Mesenchymal stem cell (in vitro differentiated cells and primary cell): Measurements from ENCODE around the gene GAPDHS.

ENCODE experiments used
- DNase-seq: peaks from one replicate; pipeline ENCODE4 v3.0.0-alpha.2; 2013
- H2AFZ ChIP-seq: one replicate; pipeline ENCODE4 v1.6.1; 2013; ENCODE audit warnings: low read depth, mild to moderate bottlenecking, control low read depth, inconsistent platforms, low read length, moderate library complexity
- H2AK5ac ChIP-seq: 2 replicates; pipeline ENCODE4 v1.6.1; 2013; ENCODE audit warnings: low read length, moderate library complexity, mild to moderate bottlenecking, inconsistent platforms; ENCODE audit not compliant: severe bottlenecking
- H2BK120ac ChIP-seq: one replicate; pipeline ENCODE4 v1.6.1; 2013; ENCODE audit warnings: low read depth, mild to moderate bottlenecking, inconsistent platforms, low read length, moderate library complexity
- H2BK12ac ChIP-seq, 2 experiments: one replicate each; pipeline ENCODE4 v1.6.1; 2013; ENCODE audit warnings: inconsistent platforms in 2 of 2, low read length in 2 of 2, mild to moderate bottlenecking in 2 of 2, moderate library complexity in 2 of 2, control low read depth in 1 of 2
- H2BK15ac ChIP-seq: one replicate; pipeline ENCODE4 v1.6.1; 2013; ENCODE audit warnings: mild to moderate bottlenecking, low read depth, inconsistent platforms; ENCODE audit not compliant: poor library complexity, severe bottlenecking
- H2BK5ac ChIP-seq: 2 replicates; pipeline ENCODE4 v1.6.1; 2013; ENCODE audit warnings: low read depth, mild to moderate bottlenecking, low read length, control low read depth, inconsistent platforms; ENCODE audit not compliant: poor library complexity, severe bottlenecking
- H3K14ac ChIP-seq, 2 experiments: one replicate each; pipeline ENCODE4 v1.6.1; 2013; ENCODE audit warnings: inconsistent platforms in 2 of 2, low read length in 2 of 2, control low read depth in 1 of 2, mild to moderate bottlenecking in 1 of 2, moderate library complexity in 1 of 2
- H3K18ac ChIP-seq, 2 experiments: one replicate each; pipeline ENCODE4 v1.6.1; 2013; ENCODE audit warnings: inconsistent platforms in 2 of 2, low read length in 2 of 2, control low read depth in 1 of 2, low read depth in 1 of 2, mild to moderate bottlenecking in 1 of 2
- H3K23ac ChIP-seq, 2 experiments: one replicate each; pipeline ENCODE4 v1.6.1; 2013; ENCODE audit warnings: inconsistent platforms in 2 of 2, low read length in 2 of 2, mild to moderate bottlenecking in 2 of 2, moderate library complexity in 2 of 2, control low read depth in 1 of 2
- H3K27ac ChIP-seq: 2 replicates; pipeline ENCODE4 v1.5.1; 2013; ENCODE audit warnings: mild to moderate bottlenecking, moderate library complexity, low read length, control low read depth, inconsistent platforms; ENCODE audit not compliant: poor library complexity, severe bottlenecking
- H3K27me3 ChIP-seq, 2 experiments: 2 replicates each; pipeline versions ENCODE4 v1.6.1 to v1.7.0; 2013; ENCODE audit warnings: low read length in 2 of 2, mild to moderate bottlenecking in 2 of 2, moderate library complexity in 2 of 2, control low read depth in 1 of 2, inconsistent platforms in 1 of 2; ENCODE audit not compliant: control insufficient read depth in 1 of 2, insufficient read depth in 1 of 2
- H3K36me3 ChIP-seq, 2 experiments: 2 replicates each; pipeline versions ENCODE4 v1.6.1 to v1.7.0; 2013; ENCODE audit warnings: low read length in 2 of 2, control low read depth in 1 of 2, inconsistent platforms in 1 of 2, low read depth in 1 of 2, mild to moderate bottlenecking in 1 of 2; ENCODE audit not compliant: insufficient read depth in 2 of 2, control insufficient read depth in 1 of 2
- H3K4ac ChIP-seq, 2 experiments: one replicate each; pipeline ENCODE4 v1.6.1; 2013; ENCODE audit warnings: inconsistent platforms in 2 of 2, low read length in 2 of 2, mild to moderate bottlenecking in 2 of 2, moderate library complexity in 2 of 2, control low read depth in 1 of 2, low read depth in 1 of 2
- H3K4me1 ChIP-seq: 2 replicates; pipeline ENCODE4 v1.6.1; 2013; ENCODE audit warnings: low read depth, low read length, control low read depth; ENCODE audit not compliant: control insufficient read depth, insufficient read depth
- H3K4me2 ChIP-seq: 2 replicates; pipeline ENCODE4 v1.6.1; 2013; ENCODE audit warnings: low read length, mild to moderate bottlenecking, inconsistent platforms; ENCODE audit not compliant: poor library complexity, severe bottlenecking
- H3K4me3 ChIP-seq, 2 experiments: 2 replicates each; pipeline versions ENCODE4 v1.5.1 to v1.7.0; 2013; ENCODE audit warnings: low read length in 2 of 2, mild to moderate bottlenecking in 2 of 2, control low read depth in 1 of 2, low read depth in 1 of 2; ENCODE audit not compliant: insufficient read depth in 1 of 2
- H3K79me1 ChIP-seq: replicated peaks from 2 replicates; pipeline ENCODE4 v1.6.1; 2013; ENCODE audit warnings: mild to moderate bottlenecking, control low read depth, low read length, inconsistent platforms; ENCODE audit not compliant: poor library complexity, severe bottlenecking
- H3K9ac ChIP-seq: 2 replicates; pipeline ENCODE4 v1.7.0; 2013; ENCODE audit warnings: mild to moderate bottlenecking, low read length, moderate library complexity
- H3K9me3 ChIP-seq: 2 replicates; pipeline ENCODE4 v1.7.0; 2013; ENCODE audit warnings: mild to moderate bottlenecking, low read length; ENCODE audit not compliant: control insufficient read depth
- H4K8ac ChIP-seq: one replicate; pipeline ENCODE4 v1.6.1; 2013; ENCODE audit warnings: inconsistent platforms, mild to moderate bottlenecking, low read length, moderate library complexity
- H4K91ac ChIP-seq: one replicate; pipeline ENCODE4 v1.6.1; 2013; ENCODE audit warnings: mild to moderate bottlenecking, low read length, inconsistent platforms
- whole genome bisulfite sequencing: methylation state at CpG from one replicate; pipeline ENCODE4 v1.1.7; 2013; ENCODE audit warnings: mixed read lengths; 5-methylcytosine and 5-hydroxymethylcytosine counted together

Gene GAPDHS

DNA sequence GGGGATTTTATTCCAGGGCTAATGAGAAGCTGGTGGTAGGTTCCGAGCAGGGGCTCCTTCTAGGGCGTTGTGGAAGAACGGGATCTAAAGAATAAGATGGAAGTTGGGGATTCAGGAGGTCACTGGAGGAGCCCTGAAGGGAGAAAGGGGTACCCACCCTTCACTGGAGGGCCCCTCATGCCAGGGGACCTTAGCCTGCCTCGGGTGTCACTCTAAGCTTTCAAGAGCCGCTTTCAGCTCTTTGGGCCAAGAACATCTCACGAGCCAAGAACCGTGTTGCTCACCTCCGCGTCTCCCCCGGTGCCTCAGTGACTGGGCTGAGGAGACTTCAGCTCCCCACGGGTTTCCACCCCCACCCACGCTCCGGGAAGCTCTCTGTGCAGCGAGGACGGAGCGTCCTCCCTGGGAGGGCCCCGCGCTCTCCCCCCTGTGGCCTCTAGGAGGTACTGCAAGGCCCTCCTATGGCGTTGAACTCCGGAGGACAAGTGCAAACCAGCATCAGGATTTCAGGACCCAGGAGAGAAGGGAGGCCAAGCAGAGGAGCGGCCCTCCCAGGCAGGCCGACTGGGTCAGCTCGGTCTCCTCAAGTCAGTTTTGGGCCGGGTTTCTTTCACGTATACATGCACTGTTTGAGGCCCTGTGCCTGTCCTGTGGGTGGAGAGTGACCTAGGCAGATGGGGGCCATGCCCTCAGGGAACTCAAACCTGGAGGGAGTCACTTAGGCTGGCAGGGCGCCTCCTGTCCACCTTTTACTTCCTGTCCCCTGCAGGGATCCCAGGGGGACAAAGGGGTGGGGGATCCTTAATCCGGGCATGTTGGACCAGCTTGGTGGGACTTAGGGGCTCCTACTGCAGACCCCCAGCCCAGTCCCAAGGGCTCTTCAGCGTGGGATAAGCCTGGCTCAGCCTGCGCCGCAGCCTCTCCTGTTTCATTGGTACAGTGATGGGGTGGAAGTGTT, 37.9 kb upstream of the GAPDHS start:
- Histone ChIP-seq H4K8ac (no peak overlapping the region), H3K4ac (no peak overlapping the region), H3K36me3 (no peaks in the 10 kb centered on the region), H3K79me1 (no peaks in the 10 kb centered on the region), H3K4me1 (peaks cover 5% of the 10 kb centered on the region), H3K14ac (peak overlapping the region in 1 of 2 experiments; percentile 15), H2AK5ac (no peak overlapping the region), H3K4me3 (peak overlapping the region in 1 of 2 experiments; percentile 56), H2BK5ac (no peak overlapping the region), H2BK15ac (no peak overlapping the region), H3K9me3 (no peaks in the 10 kb centered on the region), H2BK12ac (no peak overlapping the region), H3K4me2 (peak overlapping the region; percentile 39), H3K18ac (peak overlapping the region in 1 of 2 experiments; percentile 66), H2BK120ac (no peak overlapping the region), H3K27me3 (peaks cover 21 to 54% of the 10 kb centered on the region in 2 experiments), H3K9ac (peak overlapping the region; percentile 36), H3K23ac (no peak overlapping the region), H2AFZ (no peak overlapping the region), H3K27ac (no peak overlapping the region), H4K91ac (no peak overlapping the region)
- peak; percentile 63 for DNase-seq
- 33% methylated on average over 29 of the region's 30 CpGs for WGBS

DNA sequence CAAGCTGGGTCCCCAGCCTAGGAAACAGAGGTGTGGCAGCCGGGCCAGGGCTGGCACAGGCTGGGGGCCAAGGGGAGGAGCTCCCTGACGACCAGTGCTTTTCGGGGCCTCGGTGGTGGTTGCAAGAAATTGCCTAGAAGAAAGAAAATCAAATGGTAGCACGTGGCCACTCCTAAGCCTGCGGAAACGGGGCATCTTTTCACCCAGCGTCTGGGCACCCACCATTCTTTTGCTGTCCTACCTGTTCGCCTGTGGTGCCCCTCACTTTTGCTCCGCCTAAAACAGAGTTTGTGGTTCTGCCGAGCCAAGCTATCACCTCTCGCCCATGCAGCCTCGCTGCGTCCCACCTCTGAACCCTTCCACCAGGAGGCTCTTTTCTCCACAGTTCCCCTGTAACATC, 35.9 kb upstream of the GAPDHS start:
- no peak overlapping the region for H3K9ac ChIP-seq
- no peak for DNase-seq
- 87% methylated on average over 14 of the region's 14 CpGs for WGBS
- no peak overlapping the region for H2BK120ac ChIP-seq
- no peak overlapping the region for H4K91ac ChIP-seq
- peaks cover 5% of the 10 kb centered on the region for H3K4me1 ChIP-seq
- no peaks in the 10 kb centered on the region for H3K9me3 ChIP-seq
- peaks cover 9 to 33% of the 10 kb centered on the region in 2 experiments for H3K27me3 ChIP-seq
- H3K23ac ChIP-seq, result no peak overlapping the region
- H2BK5ac ChIP-seq, result no peak overlapping the region
- H3K4me3 ChIP-seq, result no peak overlapping the region
- H3K27ac ChIP-seq, result no peak overlapping the region
- no peak overlapping the region for H4K8ac ChIP-seq
- H3K18ac ChIP-seq, result no peak overlapping the region
- H2AFZ ChIP-seq, result no peak overlapping the region
- no peaks in the 10 kb centered on the region for H3K36me3 ChIP-seq
- no peak overlapping the region for H3K14ac ChIP-seq
- H2BK15ac ChIP-seq, result no peak overlapping the region
- H2BK12ac ChIP-seq, result no peak overlapping the region
- H2AK5ac ChIP-seq, result no peak overlapping the region
- H3K4ac ChIP-seq, result no peak overlapping the region
- H3K4me2 ChIP-seq, result no peak overlapping the region
- no peaks in the 10 kb centered on the region for H3K79me1 ChIP-seq

DNA sequence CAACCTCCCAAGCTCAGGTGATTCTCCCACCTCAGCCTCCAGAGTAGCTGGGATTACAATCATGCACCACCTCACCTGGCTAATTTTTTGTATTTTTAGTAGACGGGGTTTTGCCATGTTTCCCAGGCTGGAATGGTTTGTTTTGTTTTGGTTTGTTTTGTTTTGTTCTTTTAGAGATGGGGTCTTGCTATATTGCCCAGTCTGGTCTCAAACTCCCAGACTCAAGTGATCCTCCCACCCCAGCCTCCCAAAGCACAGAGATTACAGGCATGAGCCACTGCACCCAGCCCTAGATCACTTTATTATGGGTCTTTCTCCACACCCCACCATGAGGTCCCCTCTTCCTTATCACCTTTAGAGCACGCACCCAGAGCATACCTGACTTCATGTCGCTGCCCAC, 35.0 kb upstream of the GAPDHS start:
- Histone ChIP-seq H3K14ac (no peak overlapping the region), H3K27me3 (peaks cover 9 to 25% of the 10 kb centered on the region in 2 experiments), H3K9ac (no peak overlapping the region), H4K8ac (no peak overlapping the region), H3K4ac (no peak overlapping the region), H2BK12ac (no peak overlapping the region), H2BK5ac (no peak overlapping the region), H2AFZ (no peak overlapping the region), H2BK15ac (no peak overlapping the region), H2BK120ac (no peak overlapping the region), H3K4me2 (no peak overlapping the region), H2AK5ac (no peak overlapping the region), H3K18ac (no peak overlapping the region), H3K4me3 (no peak overlapping the region), H3K4me1 (peaks cover 5% of the 10 kb centered on the region), H3K79me1 (no peaks in the 10 kb centered on the region), H4K91ac (no peak overlapping the region), H3K9me3 (no peaks in the 10 kb centered on the region), H3K23ac (no peak overlapping the region), H3K36me3 (no peaks in the 10 kb centered on the region), H3K27ac (no peak overlapping the region)
- no peak for DNase-seq
- 90% methylated on average over 2 of the region's 3 CpGs for WGBS

DNA sequence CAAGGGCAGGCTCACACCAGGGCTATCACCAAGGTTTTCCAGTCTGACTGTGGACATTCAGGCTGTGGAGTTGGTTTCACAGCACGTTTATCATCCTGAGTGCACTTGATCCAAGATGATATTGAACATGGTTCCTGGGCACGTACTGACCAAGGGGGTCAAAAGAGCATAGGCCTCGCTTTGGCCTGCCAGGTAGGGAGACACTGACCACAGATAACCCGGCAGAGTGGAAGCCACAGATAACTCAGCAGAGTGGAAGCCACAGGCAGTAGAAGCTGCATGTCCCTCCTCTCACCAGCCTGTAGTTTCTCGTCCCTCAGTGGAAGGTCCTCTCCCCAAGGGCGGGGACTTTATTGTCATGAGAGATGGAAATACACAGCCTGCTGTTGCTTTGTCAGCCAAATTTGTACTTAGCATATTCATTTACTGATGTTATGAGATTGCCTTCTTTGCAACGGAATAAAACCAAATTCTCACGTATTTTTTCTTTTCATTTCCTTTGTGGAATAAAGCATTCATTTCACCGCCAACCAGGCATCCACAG, 34.2 kb upstream of the GAPDHS start:
- DNase-seq, result no peak
- Histone ChIP-seq H2AK5ac (no peak overlapping the region), H2AFZ (no peak overlapping the region), H2BK12ac (no peak overlapping the region), H3K27me3 (peaks cover 9 to 17% of the 10 kb centered on the region in 2 experiments), H2BK5ac (no peak overlapping the region), H3K18ac (no peak overlapping the region), H4K8ac (no peak overlapping the region), H3K4me2 (no peak overlapping the region), H3K9me3 (no peaks in the 10 kb centered on the region), H3K4ac (no peak overlapping the region), H3K23ac (peak overlapping the region in 1 of 2 experiments; percentile 50), H3K4me3 (no peak overlapping the region), H3K14ac (no peak overlapping the region), H3K36me3 (no peaks in the 10 kb centered on the region), H4K91ac (no peak overlapping the region), H2BK120ac (no peak overlapping the region), H3K79me1 (no peaks in the 10 kb centered on the region), H3K27ac (no peak overlapping the region), H3K9ac (no peak overlapping the region), H3K4me1 (peaks cover 5% of the 10 kb centered on the region), H2BK15ac (no peak overlapping the region)
- WGBS, result 85% methylated on average over 8 of the region's 9 CpGs
